GM11168 (cell line): ENCODE measurements around the gene C17orf107.

ENCODE experiments used
- in situ Hi-C: fragments of 300-500 bp; cut with MboI; formaldehyde crosslinking; loops from one replicate; pipeline ENCODE4 v1.12.0; 2022; ENCODE audit warnings: low sequenced_read_pairs; ENCODE audit not compliant: unreplicated experiment

C17orf107 gene

GRCh38 chr17:4946312-4946976, 47.1 kb downstream of the C17orf107 start:
- in situ Hi-C loops, result no loop called here

GRCh38 chr17:4947010-4947410, 47.7 kb downstream of the C17orf107 start:
- in situ Hi-C loops, result no loop called here

- in situ Hi-C loops, result no loop called here
Measured at GRCh38 chr17:4947411-4948165, 48.3 kb downstream of the C17orf107 start.

GRCh38 chr17:4948166-4948930, 49.0 kb downstream of the C17orf107 start, which contains the start of gene PFN1:
Gene PFN1, minus strand, starts transcription at chr17:4948530. Its CDS starts 136 bp downstream, at chr17:4948394.
- in situ Hi-C loops, result no loop called here

- in situ Hi-C loops, result no loop called here
Measured at GRCh38 chr17:4948931-4949320, 49.6 kb downstream of the C17orf107 start.

- in situ Hi-C loops, result no loop called here
Measured at GRCh38 chr17:4949321-4950074, 50.2 kb downstream of the C17orf107 start.

- in situ Hi-C loops, result no loop called here
Measured at GRCh38 chr17:4950075-4950745, 50.9 kb downstream of the C17orf107 start.

GRCh38 chr17:4950746-4951204, 51.4 kb downstream of the C17orf107 start, which contains the start of gene ENO3:
Gene ENO3, plus strand, starts transcription at chr17:4951119. Its CDS starts 711 bp downstream, at chr17:4951830.
- in situ Hi-C loops, result no loop called here

GRCh38 chr17:4951486-4951885, 52.1 kb downstream of the C17orf107 start:
- in situ Hi-C loops, result no loop called here
